HG03159 (cell line): Measurements from ENCODE around the gene TOB2.

Experiments used
- ATAC-seq: cut with Tn5 transposase; IDR thresholded peaks from one replicate; pipeline ENCODE4 v1.9.1; 2021; ENCODE audit warnings: mild to moderate bottlenecking, moderate library complexity; ENCODE audit not compliant: unreplicated experiment

TOB2 gene

GRCh38 chr22:41394012-41394356 lies 52.6 kb downstream of the TOB2 start:
- ATAC-seq = no peak

GRCh38 chr22:41387341-41387740 lies 59.3 kb downstream of the TOB2 start:
- no peak for ATAC-seq

DNA sequence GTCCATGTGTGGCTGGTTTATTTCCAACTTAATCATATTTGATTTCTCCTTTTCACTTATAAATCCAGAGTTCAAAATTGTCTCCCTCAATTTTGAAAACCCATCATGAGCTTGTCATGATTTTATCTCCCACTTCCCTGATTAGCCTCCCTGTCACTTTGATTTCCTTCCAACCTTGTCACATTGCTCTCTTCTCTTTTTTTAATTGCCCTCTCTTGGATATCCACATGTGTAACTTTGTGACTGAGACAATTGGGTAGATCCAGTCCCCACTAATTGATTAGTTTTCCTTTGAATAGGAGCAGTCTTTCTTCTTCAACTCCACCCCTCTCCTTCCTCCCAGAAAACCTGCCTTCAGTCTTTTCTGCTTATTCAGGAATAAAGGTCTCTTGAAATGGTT lies 62.5 kb downstream of the TOB2 start:
- no peak for ATAC-seq
